ENCODE measurements around the gene NPIPA7. TPM values are rescaled to one million over a fixed set of nuclear protein-coding genes. Genes with fewer than 3 reads are reported as not detected.
"Not testable (repeated sequence)": the region's sequence is repeated elsewhere in the genome, so short reads cannot be mapped to it uniquely, and the experiment has no call there.

NPIPA7 gene
- total RNA-seq, 1 experiment from 2014 or later: 3.8 TPM

DNA sequence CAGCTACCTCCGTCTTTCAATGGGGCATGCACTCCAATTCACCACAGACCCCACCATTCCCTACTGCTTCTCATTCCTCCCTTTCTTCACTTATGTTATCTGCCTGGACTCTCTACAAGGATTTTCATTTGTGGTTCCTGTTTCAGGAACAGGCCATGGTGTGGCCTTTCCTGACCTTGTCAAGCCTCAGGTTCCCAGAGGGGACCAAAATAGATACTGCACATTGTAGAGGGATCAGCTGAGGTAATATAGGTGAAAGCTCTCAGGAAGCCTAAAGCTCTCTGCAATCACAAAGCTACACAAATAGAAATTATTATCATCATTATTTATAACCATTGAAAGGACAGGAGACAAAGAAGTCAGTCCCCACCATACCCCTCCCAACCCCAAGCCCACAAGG is 41.6 kb downstream of the NPIPA7 start:
- H3K4me1 ChIP-seq (ENCODE audit: insufficient read depth, low read length); H3K9me3 Mint-ChIP-seq; H2BK12ac ChIP-seq (ENCODE audit: insufficient read length, low read depth, low read length); DNase-seq; H3K27me3 Mint-ChIP-seq (ENCODE audit: low read depth); H2BK5ac ChIP-seq (ENCODE audit: insufficient read length, low read length); H3K9me3 ChIP-seq (ENCODE audit: control insufficient read depth, low read depth, low read length); H3T11ph ChIP-seq (ENCODE audit: low read length); H3K4ac ChIP-seq (ENCODE audit: low read depth, low read length); H3K27ac ChIP-seq (ENCODE audit: insufficient read length, low read depth, low read length); H3K36me3 Mint-ChIP-seq (ENCODE audit: insufficient read depth in 1 of 3, low read depth in 3 of 3); H4K5ac ChIP-seq (ENCODE audit: insufficient read length, low read depth, low read length); H3K18ac ChIP-seq (ENCODE audit: insufficient read length, low read depth, low read length); H3K23ac ChIP-seq (ENCODE audit: insufficient read length, low read depth, low read length); H2BK20ac ChIP-seq (ENCODE audit: low read depth, low read length, poor library complexity, severe bottlenecking); H3K56ac ChIP-seq (ENCODE audit: insufficient read length, low read depth, low read length); H3K4me1 Mint-ChIP-seq; H3K27ac Mint-ChIP-seq; H3K4me2 ChIP-seq (ENCODE audit: insufficient read depth, insufficient read length, low read length); H4K91ac ChIP-seq (ENCODE audit: insufficient read length, low read depth, low read length); H2BK120ac ChIP-seq (ENCODE audit: low read depth, low read length, poor library complexity, severe bottlenecking); H3K27me3 ChIP-seq (ENCODE audit: insufficient read depth, low read length); H2AK5ac ChIP-seq (ENCODE audit: insufficient read length, low read length); H2BK15ac ChIP-seq (ENCODE audit: low read depth, low read length); H3K79me2 ChIP-seq (ENCODE audit: insufficient read depth, low read length); H3K23me2 ChIP-seq (ENCODE audit: insufficient read length, low read depth, low read length, poor library complexity, severe bottlenecking); H3K9ac ChIP-seq (ENCODE audit: extremely low read depth, insufficient read length, low read length); H4K8ac ChIP-seq (replicated peaks; ENCODE audit: insufficient read length, low read depth, low read length); H4K20me1 ChIP-seq (ENCODE audit: control insufficient read depth, insufficient read depth, insufficient read length); H3K79me1 ChIP-seq (ENCODE audit: insufficient read depth, low read depth, low read length, poor library complexity, severe bottlenecking); H3K14ac ChIP-seq (ENCODE audit: insufficient read depth, low read length); H3K4me3 Mint-ChIP-seq; H2AFZ ChIP-seq (ENCODE audit: low read length): not testable (repeated sequence)
- WGBS (ENCODE audit: extremely low coverage, insufficient read length, low lambda C conversion rate): no CpG with 5 or more reads among the region's 1 CpG

DNA sequence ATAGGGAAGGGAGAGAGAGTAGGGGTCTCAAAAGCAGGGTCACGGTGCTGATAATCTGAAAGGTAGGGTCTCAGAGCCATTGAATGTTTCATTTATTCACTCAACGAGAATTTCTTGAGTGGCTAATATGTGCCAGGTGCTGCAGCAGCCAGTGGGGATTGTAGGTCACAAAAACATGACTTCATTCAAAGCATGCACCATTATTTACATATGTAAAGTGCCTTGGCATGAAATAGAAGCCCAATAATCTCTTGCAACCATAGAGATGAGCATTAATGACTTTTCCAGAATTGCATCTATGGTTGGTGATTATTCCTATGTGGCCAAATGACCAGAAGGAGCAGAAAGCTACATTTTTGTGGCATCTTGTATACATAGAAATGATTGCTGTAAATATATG is 46.2 kb downstream of the NPIPA7 start:
- H4K20me1 ChIP-seq (ENCODE audit: control insufficient read depth, insufficient read depth, insufficient read length); H2BK12ac ChIP-seq (ENCODE audit: insufficient read length, low read depth, low read length); H4K8ac ChIP-seq (replicated peaks; ENCODE audit: insufficient read length, low read depth, low read length); H3K27me3 ChIP-seq (ENCODE audit: insufficient read depth, low read length); H3K18ac ChIP-seq (ENCODE audit: insufficient read length, low read depth, low read length); H3T11ph ChIP-seq (ENCODE audit: low read length); H2BK120ac ChIP-seq (ENCODE audit: low read depth, low read length, poor library complexity, severe bottlenecking); H2AFZ ChIP-seq (ENCODE audit: low read length); H3K4me3 Mint-ChIP-seq; H3K27ac ChIP-seq (ENCODE audit: insufficient read length, low read depth, low read length); H3K4ac ChIP-seq (ENCODE audit: low read depth, low read length); H3K23me2 ChIP-seq (ENCODE audit: insufficient read length, low read depth, low read length, poor library complexity, severe bottlenecking); DNase-seq; H3K79me1 ChIP-seq (ENCODE audit: insufficient read depth, low read depth, low read length, poor library complexity, severe bottlenecking); H3K9me3 ChIP-seq (ENCODE audit: control insufficient read depth, low read depth, low read length); H3K14ac ChIP-seq (ENCODE audit: insufficient read depth, low read length); H3K9me3 Mint-ChIP-seq; H4K91ac ChIP-seq (ENCODE audit: insufficient read length, low read depth, low read length); H4K5ac ChIP-seq (ENCODE audit: insufficient read length, low read depth, low read length); H3K27ac Mint-ChIP-seq; H2AK5ac ChIP-seq (ENCODE audit: insufficient read length, low read length); H3K27me3 Mint-ChIP-seq (ENCODE audit: low read depth); H3K56ac ChIP-seq (ENCODE audit: insufficient read length, low read depth, low read length); H3K4me2 ChIP-seq (ENCODE audit: insufficient read depth, insufficient read length, low read length); H3K4me1 ChIP-seq (ENCODE audit: insufficient read depth, low read length); H3K36me3 Mint-ChIP-seq (ENCODE audit: insufficient read depth in 1 of 3, low read depth in 3 of 3); H2BK15ac ChIP-seq (ENCODE audit: low read depth, low read length); H3K9ac ChIP-seq (ENCODE audit: extremely low read depth, insufficient read length, low read length); H3K79me2 ChIP-seq (ENCODE audit: insufficient read depth, low read length); H2BK20ac ChIP-seq (ENCODE audit: low read depth, low read length, poor library complexity, severe bottlenecking); H3K4me1 Mint-ChIP-seq; H3K23ac ChIP-seq (ENCODE audit: insufficient read length, low read depth, low read length); H2BK5ac ChIP-seq (ENCODE audit: insufficient read length, low read length): not testable (repeated sequence)
- WGBS (ENCODE audit: extremely low coverage, insufficient read length, low lambda C conversion rate): no CpG with 5 or more reads among the region's 2 CpGs

Measured in H9 (cell line).